Loucy (cell line): ENCODE measurements around the gene DNMBP.

ENCODE experiments used
- H2AFZ ChIP-seq: fragments of 200-600 bp; sonication (generic); 2 replicates; pipeline ENCODE4 v1.6.0; 2016; ENCODE audit warnings: antibody characterized with exemption, mild to moderate bottlenecking, low read length, moderate library complexity
- H3F3A ChIP-seq: fragments of 200-600 bp; 2 replicates; pipeline ENCODE4 v1.6.0; 2016; ENCODE audit warnings: antibody characterized with exemption, low read depth, mild to moderate bottlenecking
- H3K27me3 ChIP-seq: fragments of 200-600 bp; sonication (generic); 2 replicates; pipeline ENCODE4 v1.6.1; 2014; ENCODE audit warnings: low read length, mild to moderate bottlenecking; ENCODE audit not compliant: insufficient read depth, poor library complexity, severe bottlenecking
- H3K36me3 ChIP-seq: fragments of 200-600 bp; sonication (generic); 2 replicates; pipeline ENCODE4 v1.6.1; 2016; ENCODE audit warnings: low read length; ENCODE audit not compliant: insufficient read depth
- H3K4me1 ChIP-seq: fragments of 200-600 bp; sonication (generic); 2 replicates; pipeline ENCODE4 v1.5.1; 2014; ENCODE audit warnings: low read length, mild to moderate bottlenecking; ENCODE audit not compliant: insufficient read depth, poor library complexity, severe bottlenecking
- H3K4me2 ChIP-seq: fragments of 200-600 bp; sonication (generic); 2 replicates; pipeline ENCODE4 v1.6.0; 2014; ENCODE audit warnings: antibody characterized with exemption, low read length, low read depth, mild to moderate bottlenecking; ENCODE audit not compliant: poor library complexity, severe bottlenecking
- H3K4me3 ChIP-seq: fragments of 200-600 bp; sonication (generic); 2 replicates; pipeline ENCODE4 v1.5.1; 2014; ENCODE audit warnings: low read length, mild to moderate bottlenecking, mixed read lengths; ENCODE audit not compliant: poor library complexity, severe bottlenecking
- H3K79me2 ChIP-seq: fragments of 200-600 bp; sonication (generic); 2 replicates; pipeline ENCODE4 v1.6.1; 2014; ENCODE audit warnings: low read length; ENCODE audit not compliant: insufficient read depth
- H3K9ac ChIP-seq: fragments of 200-600 bp; sonication (generic); 2 replicates; pipeline ENCODE4 v1.6.0; 2014; ENCODE audit warnings: mild to moderate bottlenecking, low read depth, low read length, moderate library complexity; ENCODE audit not compliant: poor library complexity, severe bottlenecking
- H3K9me2 ChIP-seq: fragments of 200-600 bp; sonication (generic); replicated peaks from 2 replicates; pipeline ENCODE4 v1.6.1; 2016; ENCODE audit warnings: low read depth, low read length, mixed read lengths
- H3K9me3 ChIP-seq: fragments of 200-600 bp; sonication (generic); 2 replicates; pipeline ENCODE4 v1.6.1; 2014; ENCODE audit warnings: mild to moderate bottlenecking, antibody characterized with exemption, low read length, low read depth; ENCODE audit not compliant: insufficient read depth
- H4K20me1 ChIP-seq: fragments of 200-600 bp; sonication (generic); 2 replicates; pipeline ENCODE4 v1.6.0; 2014; ENCODE audit warnings: antibody characterized with exemption, low read length, mild to moderate bottlenecking; ENCODE audit not compliant: insufficient read depth, poor library complexity, severe bottlenecking
- EZH2phosphoT487 ChIP-seq: fragments of 200-600 bp; IDR thresholded peaks from 2 replicates; pipeline ENCODE4 v1.6.1; 2018; ENCODE audit warnings: antibody characterized with exemption, mild to moderate bottlenecking, moderate library complexity, borderline replicate concordance
- TF ChIP-seq, protein P1 (sequence below): fragments of 200-600 bp; sonication (generic); conservative IDR thresholded peaks from 2 replicates; pipeline ENCODE4 v1.5.1; 2014; ENCODE audit warnings: mild to moderate bottlenecking, antibody characterized with exemption, low read length

Gene DNMBP

GRCh38 chr10:100053686-100054460 lies 44.1 kb upstream of the DNMBP start:
- H3K36me3 ChIP-seq, result no peaks in the 10 kb centered on the region
- H3F3A ChIP-seq, result no peaks in the 10 kb centered on the region
- H2AFZ ChIP-seq, result no peak overlapping the region
- no peaks in the 10 kb centered on the region for H3K4me1 ChIP-seq
- no peaks in the 10 kb centered on the region for H3K9me3 ChIP-seq
- H3K79me2 ChIP-seq, result no peaks in the 10 kb centered on the region
- H3K9me2 ChIP-seq, result no peaks in the 10 kb centered on the region
- TF ChIP-seq, protein P1, sequence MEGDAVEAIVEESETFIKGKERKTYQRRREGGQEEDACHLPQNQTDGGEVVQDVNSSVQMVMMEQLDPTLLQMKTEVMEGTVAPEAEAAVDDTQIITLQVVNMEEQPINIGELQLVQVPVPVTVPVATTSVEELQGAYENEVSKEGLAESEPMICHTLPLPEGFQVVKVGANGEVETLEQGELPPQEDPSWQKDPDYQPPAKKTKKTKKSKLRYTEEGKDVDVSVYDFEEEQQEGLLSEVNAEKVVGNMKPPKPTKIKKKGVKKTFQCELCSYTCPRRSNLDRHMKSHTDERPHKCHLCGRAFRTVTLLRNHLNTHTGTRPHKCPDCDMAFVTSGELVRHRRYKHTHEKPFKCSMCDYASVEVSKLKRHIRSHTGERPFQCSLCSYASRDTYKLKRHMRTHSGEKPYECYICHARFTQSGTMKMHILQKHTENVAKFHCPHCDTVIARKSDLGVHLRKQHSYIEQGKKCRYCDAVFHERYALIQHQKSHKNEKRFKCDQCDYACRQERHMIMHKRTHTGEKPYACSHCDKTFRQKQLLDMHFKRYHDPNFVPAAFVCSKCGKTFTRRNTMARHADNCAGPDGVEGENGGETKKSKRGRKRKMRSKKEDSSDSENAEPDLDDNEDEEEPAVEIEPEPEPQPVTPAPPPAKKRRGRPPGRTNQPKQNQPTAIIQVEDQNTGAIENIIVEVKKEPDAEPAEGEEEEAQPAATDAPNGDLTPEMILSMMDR, result no peak
- no peak for TF ChIP-seq EZH2phosphoT487
- no peak overlapping the region for H3K9ac ChIP-seq
- H4K20me1 ChIP-seq, result no peaks in the 10 kb centered on the region
- H3K27me3 ChIP-seq, result peaks cover 4% of the 10 kb centered on the region
- H3K4me3 ChIP-seq, result no peak overlapping the region
- no peak overlapping the region for H3K4me2 ChIP-seq

- Histone ChIP-seq H4K20me1 (no peaks in the 10 kb centered on the region), H2AFZ (peak overlapping the region; percentile 50; the same call in 1 of the 2 replicates), H3K4me1 (no peaks in the 10 kb centered on the region), H3K9me2 (no peaks in the 10 kb centered on the region), H3K4me2 (no peak overlapping the region), H3K36me3 (no peaks in the 10 kb centered on the region), H3F3A (no peaks in the 10 kb centered on the region), H3K9ac (no peak overlapping the region), H3K9me3 (no peaks in the 10 kb centered on the region), H3K79me2 (no peaks in the 10 kb centered on the region), H3K27me3 (no peaks in the 10 kb centered on the region), H3K4me3 (no peak overlapping the region)
- no peak for TF ChIP-seq EZH2phosphoT487
- TF ChIP-seq, protein P1, result peak; percentile 95
Measured at GRCh38 chr10:100046021-100046486, 36.3 kb upstream of the DNMBP start.

DNA sequence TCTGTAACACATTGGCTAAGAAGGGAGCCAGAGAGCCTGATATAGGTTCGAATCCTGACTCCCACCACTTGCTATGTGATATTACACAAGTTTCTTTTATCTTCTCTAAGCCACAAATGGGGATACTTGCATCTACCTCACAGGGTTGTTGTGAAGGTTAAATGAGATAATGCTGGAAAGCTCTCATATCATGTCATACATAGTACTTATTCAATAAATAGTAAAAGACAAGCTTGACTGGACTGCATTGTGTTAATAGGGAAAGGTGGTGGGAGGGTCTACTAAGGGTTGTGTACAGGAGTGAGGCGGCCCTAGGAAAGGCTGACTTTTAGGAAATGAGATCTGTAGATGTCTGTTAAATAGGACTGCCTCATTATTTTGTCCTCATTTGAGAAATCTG lies 35.8 kb upstream of the DNMBP start:
- Histone ChIP-seq H2AFZ (0 out of 2 replicates have a peak overlapping the region, but pooled peaks have one; percentile 50), H3K9ac (no peak overlapping the region), H3K4me3 (no peak overlapping the region), H3K4me1 (no peaks in the 10 kb centered on the region), H3F3A (no peaks in the 10 kb centered on the region), H3K27me3 (no peaks in the 10 kb centered on the region), H3K36me3 (no peaks in the 10 kb centered on the region), H3K4me2 (no peak overlapping the region), H4K20me1 (no peaks in the 10 kb centered on the region), H3K9me3 (no peaks in the 10 kb centered on the region), H3K79me2 (no peaks in the 10 kb centered on the region), H3K9me2 (no peaks in the 10 kb centered on the region)
- TF ChIP-seq, protein P1, result no peak
- no peak for TF ChIP-seq EZH2phosphoT487
